ENCODE data around the gene NHLH1. TPM values are rescaled to one million over a fixed set of nuclear protein-coding genes. Genes with fewer than 3 reads are reported as not detected.

Gene NHLH1
- total RNA-seq, 1 experiment from 2014 or later: 0.43 TPM

- Histone ChIP-seq H3K27ac (ENCODE audit: low read depth, low read length, poor library complexity, severe bottlenecking) (no peak overlapping the region), H3K4me3 (ENCODE audit: low read depth, low read length, poor library complexity, severe bottlenecking) (no peak overlapping the region), H3K36me3 (ENCODE audit: insufficient read depth, low read length, poor library complexity, severe bottlenecking) (no peaks in the 10 kb centered on the region), H3K4me1 (ENCODE audit: insufficient read depth, low read length, poor library complexity, severe bottlenecking) (peaks cover 22% of the 10 kb centered on the region), H3K27me3 (replicated peaks; ENCODE audit: insufficient read depth, low read depth, low read length, poor library complexity) (no peaks in the 10 kb centered on the region), H3K9me3 (ENCODE audit: low read depth, low read length, poor library complexity, severe bottlenecking) (no peaks in the 10 kb centered on the region)
- intact Hi-C loops (cut with micrococcal nuclease; ENCODE audit: unreplicated experiment): no loop called here
- CTCF ChIA-PET: no interaction called here
- DNase-seq (ENCODE audit: low spot score): no peak
- POLR2A ChIA-PET (ENCODE audit: low non-redundant PET): no interaction called here
- no TSS peak for BruUV-seq (replicated peaks)
- TF ChIP-seq EZH2 (IDR thresholded peaks at IDR 0.05; ENCODE audit: borderline replicate concordance, low read depth, low read length, poor library complexity, severe bottlenecking) (no peak), CTCF (conservative IDR thresholded peaks at IDR 0.05; ENCODE audit: low read depth, low read length) (no peak)
These were observed 4.4 kb downstream of the NHLH1 start for GRCh38 chr1:160371346-160371631.

GRCh38 chr1:160371756-160372155 lies 4.9 kb downstream of the NHLH1 start:
- no peaks in the 10 kb centered on the region for H3K9me3 ChIP-seq (ENCODE audit: low read depth, low read length, poor library complexity, severe bottlenecking)
- no peaks in the 10 kb centered on the region for H3K36me3 ChIP-seq (ENCODE audit: insufficient read depth, low read length, poor library complexity, severe bottlenecking)
- TF ChIP-seq CTCF (conservative IDR thresholded peaks at IDR 0.05; ENCODE audit: low read depth, low read length) (no peak), EZH2 (IDR thresholded peaks at IDR 0.05; ENCODE audit: borderline replicate concordance, low read depth, low read length, poor library complexity, severe bottlenecking) (no peak)
- no peak for DNase-seq (ENCODE audit: low spot score)
- POLR2A ChIA-PET (ENCODE audit: low non-redundant PET): no interaction called here
- no peaks in the 10 kb centered on the region for H3K27me3 ChIP-seq (replicated peaks; ENCODE audit: insufficient read depth, low read depth, low read length, poor library complexity)
- H3K27ac ChIP-seq (ENCODE audit: low read depth, low read length, poor library complexity, severe bottlenecking): no peak overlapping the region
- CTCF ChIA-PET: no interaction called here
- no peak overlapping the region for H3K4me3 ChIP-seq (ENCODE audit: low read depth, low read length, poor library complexity, severe bottlenecking)
- no TSS peak for BruUV-seq (replicated peaks)
- H3K4me1 ChIP-seq (ENCODE audit: insufficient read depth, low read length, poor library complexity, severe bottlenecking): peaks cover 20% of the 10 kb centered on the region
- intact Hi-C loops (cut with micrococcal nuclease; ENCODE audit: unreplicated experiment): no loop called here

- H3K27me3 ChIP-seq (replicated peaks; ENCODE audit: insufficient read depth, low read depth, low read length, poor library complexity): no peaks in the 10 kb centered on the region
- POLR2A ChIA-PET (ENCODE audit: low non-redundant PET): no interaction called here
- intact Hi-C loops (cut with micrococcal nuclease; ENCODE audit: unreplicated experiment): no loop called here
- H3K27ac ChIP-seq (ENCODE audit: low read depth, low read length, poor library complexity, severe bottlenecking): no peak overlapping the region
- no peak for DNase-seq (ENCODE audit: low spot score)
- CTCF ChIA-PET: no interaction called here
- no peaks in the 10 kb centered on the region for H3K9me3 ChIP-seq (ENCODE audit: low read depth, low read length, poor library complexity, severe bottlenecking)
- BruUV-seq (replicated peaks): no TSS peak
- H3K4me1 ChIP-seq (ENCODE audit: insufficient read depth, low read length, poor library complexity, severe bottlenecking): peaks cover 20% of the 10 kb centered on the region
- TF ChIP-seq CTCF (conservative IDR thresholded peaks at IDR 0.05; ENCODE audit: low read depth, low read length): no peak
- no peak overlapping the region for H3K4me3 ChIP-seq (ENCODE audit: low read depth, low read length, poor library complexity, severe bottlenecking)
- H3K36me3 ChIP-seq (ENCODE audit: insufficient read depth, low read length, poor library complexity, severe bottlenecking): no peaks in the 10 kb centered on the region
These were observed 6.8 kb downstream of the NHLH1 start for GRCh38 chr1:160373696-160374095.
